Loucy (cell line): ENCODE results near the gene WTAP.

Experiments used
- CTCF ChIP-seq: fragments of 200-600 bp; sonication (generic); conservative IDR thresholded peaks from 2 replicates; pipeline ENCODE4 v1.5.1; 2014; ENCODE audit warnings: mild to moderate bottlenecking, antibody characterized with exemption, low read length
- EZH2phosphoT487 ChIP-seq: fragments of 200-600 bp; IDR thresholded peaks from 2 replicates; pipeline ENCODE4 v1.6.1; 2018; ENCODE audit warnings: antibody characterized with exemption, mild to moderate bottlenecking, moderate library complexity, borderline replicate concordance

DNA sequence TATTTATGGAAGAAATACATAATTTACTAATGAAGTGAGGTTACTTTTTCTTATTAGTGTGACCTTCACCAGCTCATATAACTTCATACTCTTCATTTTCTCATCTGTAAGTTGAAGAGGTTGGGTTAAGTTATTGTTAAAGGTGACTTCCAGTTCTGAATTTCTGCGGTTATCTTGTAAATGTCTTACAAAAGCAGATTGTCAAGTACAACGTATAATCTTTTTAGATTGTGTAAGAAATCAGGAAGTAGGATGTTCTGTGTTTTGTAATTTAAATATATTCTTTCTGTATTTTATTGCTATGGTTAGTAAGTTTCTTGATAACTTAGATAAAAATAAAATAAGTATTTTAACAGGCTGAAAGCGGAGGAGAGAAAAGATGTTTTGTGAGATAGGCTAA lies 12.0 kb downstream of the WTAP start:
- no peak for TF ChIP-seq CTCF
- TF ChIP-seq EZH2phosphoT487 = no peak
